ENCODE results near the gene KLF3.

GRCh38 chr4:38743866-38744265, 79.9 kb downstream of the KLF3 start:
- TF ChIP-seq, protein P1, sequence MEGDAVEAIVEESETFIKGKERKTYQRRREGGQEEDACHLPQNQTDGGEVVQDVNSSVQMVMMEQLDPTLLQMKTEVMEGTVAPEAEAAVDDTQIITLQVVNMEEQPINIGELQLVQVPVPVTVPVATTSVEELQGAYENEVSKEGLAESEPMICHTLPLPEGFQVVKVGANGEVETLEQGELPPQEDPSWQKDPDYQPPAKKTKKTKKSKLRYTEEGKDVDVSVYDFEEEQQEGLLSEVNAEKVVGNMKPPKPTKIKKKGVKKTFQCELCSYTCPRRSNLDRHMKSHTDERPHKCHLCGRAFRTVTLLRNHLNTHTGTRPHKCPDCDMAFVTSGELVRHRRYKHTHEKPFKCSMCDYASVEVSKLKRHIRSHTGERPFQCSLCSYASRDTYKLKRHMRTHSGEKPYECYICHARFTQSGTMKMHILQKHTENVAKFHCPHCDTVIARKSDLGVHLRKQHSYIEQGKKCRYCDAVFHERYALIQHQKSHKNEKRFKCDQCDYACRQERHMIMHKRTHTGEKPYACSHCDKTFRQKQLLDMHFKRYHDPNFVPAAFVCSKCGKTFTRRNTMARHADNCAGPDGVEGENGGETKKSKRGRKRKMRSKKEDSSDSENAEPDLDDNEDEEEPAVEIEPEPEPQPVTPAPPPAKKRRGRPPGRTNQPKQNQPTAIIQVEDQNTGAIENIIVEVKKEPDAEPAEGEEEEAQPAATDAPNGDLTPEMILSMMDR (conservative IDR thresholded peaks at IDR 0.05; ENCODE audit: low read depth, low read length) = no peak
- TF ChIP-seq EZH2 (IDR thresholded peaks at IDR 0.05; ENCODE audit: low read length, unreplicated experiment) = no peak
- TF ChIP-seq EZH2phosphoT487 (IDR thresholded peaks at IDR 0.05; ENCODE audit: borderline replicate concordance, low read length) = no peak
